Central memory CD8-positive, alpha-beta T cell (primary cell): ENCODE measurements around the gene ARHGEF7.

Experiments used
- ATAC-seq: fragments of 150-1000 bp; cut with Tn5 transposase; replicated peaks from 2 replicates; pipeline ENCODE4 v1.10.0; 2022; ENCODE audit warnings: mild to moderate bottlenecking, moderate FRiP score, moderate number of reproducible peaks; ENCODE audit not compliant: poor library complexity, severe bottlenecking; ENCODE audit errors: extremely low read depth
- DNase-seq, 2 donors: peaks; one replicate each; pipeline ENCODE4 v3.0.0; 2021; ENCODE audit warnings: low spot score in 2 of 2
- H3K27ac Mint-ChIP-seq: one replicate; pipeline ENCODE4 v1.8.0; 2022; ENCODE audit warnings: low read depth, mild to moderate bottlenecking, moderate library complexity, mixed read lengths
- H3K27me3 Mint-ChIP-seq: one replicate; pipeline ENCODE4 v1.8.0; 2022; ENCODE audit warnings: mixed read lengths
- H3K36me3 Mint-ChIP-seq: one replicate; pipeline ENCODE4 v1.8.0; 2022; ENCODE audit warnings: mild to moderate bottlenecking, moderate library complexity, mixed read lengths; ENCODE audit not compliant: insufficient read depth
- H3K4me1 Mint-ChIP-seq: one replicate; pipeline ENCODE4 v1.8.0; 2022; ENCODE audit warnings: mixed read lengths
- H3K4me3 Mint-ChIP-seq: one replicate; pipeline ENCODE4 v1.8.0; 2022; ENCODE audit warnings: mild to moderate bottlenecking, moderate library complexity, mixed read lengths
- H3K9me3 Mint-ChIP-seq: one replicate; pipeline ENCODE4 v1.8.0; 2022; ENCODE audit warnings: mixed read lengths

The ARHGEF7 gene

GRCh38 chr13:111353508-111353907 lies 238.4 kb downstream of the ARHGEF7 start:
- no peak for ATAC-seq
- Mint-ChIP-seq H3K4me1 (no peaks in the 10 kb centered on the region), H3K4me3 (no peak overlapping the region), H3K27me3 (peaks cover 23% of the 10 kb centered on the region), H3K36me3 (no peaks in the 10 kb centered on the region), H3K9me3 (no peaks in the 10 kb centered on the region), H3K27ac (no peak overlapping the region)
- DNase-seq: no peak

- no peak overlapping the region for H3K4me3 Mint-ChIP-seq
- H3K9me3 Mint-ChIP-seq: no peaks in the 10 kb centered on the region
- no peaks in the 10 kb centered on the region for H3K36me3 Mint-ChIP-seq
- peaks cover 23% of the 10 kb centered on the region for H3K27me3 Mint-ChIP-seq
- DNase-seq (no peak), ATAC-seq (no peak)
- no peak overlapping the region for H3K27ac Mint-ChIP-seq
- H3K4me1 Mint-ChIP-seq: no peaks in the 10 kb centered on the region
These were observed 239.7 kb downstream of the ARHGEF7 start for GRCh38 chr13:111354789-111355188.
